NCI-H526 treated with DMSO at 0.1 percent for 48 hours (cell line): ENCODE measurements around the gene MRPL22.
A peak's percentile ranks its signal among the peaks of the same experiment; 100 is the strongest.
"Not testable (repeated sequence)": the region's sequence is repeated elsewhere in the genome, so short reads cannot be mapped to it uniquely, and the experiment has no call there.

ENCODE experiments used
- DNase-seq: peaks from one replicate; lab custom pipeline; 2025; lab: John Stamatoyannopoulos, UW

MRPL22 gene

GRCh38 chr5:154940375-154940771, 500 bp upstream of the MRPL22 start:
- no peak for DNase-seq

- no peak for DNase-seq
These were observed 2.7 kb downstream of the MRPL22 start for GRCh38 chr5:154943527-154943926.

DNA sequence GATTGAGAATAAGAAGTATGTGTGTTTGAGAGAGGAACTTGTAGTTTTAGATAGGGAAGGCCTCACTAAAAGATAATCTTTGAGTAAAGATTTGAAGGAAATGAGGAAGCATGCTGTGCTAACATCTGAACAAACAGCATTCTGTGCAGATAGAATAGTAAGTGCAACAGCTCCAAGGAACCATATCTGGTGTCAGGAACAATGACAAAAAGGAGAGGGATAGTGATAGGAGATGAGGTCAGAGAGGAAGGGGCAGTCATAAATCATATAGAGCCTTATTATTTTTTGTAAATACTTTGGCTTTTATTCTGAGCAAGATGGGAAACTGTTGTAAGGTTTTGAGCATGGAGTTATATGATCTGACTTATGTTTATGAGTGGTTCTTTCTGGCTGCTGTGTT, 3.8 kb downstream of the MRPL22 start:
- no peak for DNase-seq

- DNase-seq: peak; percentile 24
These were observed 4.9 kb downstream of the MRPL22 start for GRCh38 chr5:154945695-154946301.

GRCh38 chr5:154947778-154948177, 6.9 kb downstream of the MRPL22 start:
- DNase-seq: no peak

GRCh38 chr5:154948313-154948712, 7.4 kb downstream of the MRPL22 start:
- DNase-seq: no peak

- no peak for DNase-seq
These were observed 8.9 kb downstream of the MRPL22 start for GRCh38 chr5:154949781-154950180.

DNA sequence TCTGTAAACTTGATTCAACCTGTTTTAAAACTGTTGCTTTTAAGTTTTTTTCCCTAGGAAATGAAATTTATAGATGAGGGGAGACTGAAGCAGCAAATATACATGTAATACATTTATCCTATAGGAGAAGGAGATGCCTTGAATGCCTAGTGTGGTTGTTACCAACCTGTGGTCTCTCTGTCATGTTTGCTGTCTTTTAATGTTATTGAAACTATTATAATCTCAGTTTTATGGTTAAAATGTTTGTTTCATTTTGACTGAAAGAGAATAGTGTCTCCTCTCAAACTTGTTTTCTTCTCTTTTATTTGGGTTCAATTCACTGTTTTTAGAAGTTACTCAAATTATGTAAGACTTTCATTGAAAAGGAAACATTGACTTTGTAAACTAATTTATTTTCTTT, 15.8 kb downstream of the MRPL22 start:
- DNase-seq: no peak

DNA sequence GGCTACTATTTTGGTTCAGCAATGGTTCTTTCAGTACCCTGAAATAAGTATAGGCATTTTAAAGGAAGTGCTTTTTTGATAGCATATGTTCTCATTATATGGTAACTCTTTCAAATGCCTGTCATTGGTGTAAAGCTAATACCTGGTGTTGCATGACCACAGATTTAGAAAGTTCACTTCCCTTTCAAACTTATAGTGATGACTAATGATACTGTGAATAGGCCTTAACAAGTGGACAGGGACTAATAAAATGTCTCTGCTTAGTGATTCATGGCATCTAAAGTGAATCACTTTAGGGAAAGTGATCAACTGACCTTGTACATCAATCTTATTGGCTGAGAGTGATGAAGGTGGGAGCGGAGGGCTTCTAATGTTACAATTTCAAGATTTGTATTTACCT, 21.6 kb downstream of the MRPL22 start:
- no peak for DNase-seq

GRCh38 chr5:154966081-154966841, 25.4 kb downstream of the MRPL22 start:
- no peak for DNase-seq

GRCh38 chr5:154966874-154967273, 26.0 kb downstream of the MRPL22 start:
- no peak for DNase-seq

- DNase-seq: no peak
These were observed 26.6 kb downstream of the MRPL22 start for GRCh38 chr5:154967421-154968024.

DNA sequence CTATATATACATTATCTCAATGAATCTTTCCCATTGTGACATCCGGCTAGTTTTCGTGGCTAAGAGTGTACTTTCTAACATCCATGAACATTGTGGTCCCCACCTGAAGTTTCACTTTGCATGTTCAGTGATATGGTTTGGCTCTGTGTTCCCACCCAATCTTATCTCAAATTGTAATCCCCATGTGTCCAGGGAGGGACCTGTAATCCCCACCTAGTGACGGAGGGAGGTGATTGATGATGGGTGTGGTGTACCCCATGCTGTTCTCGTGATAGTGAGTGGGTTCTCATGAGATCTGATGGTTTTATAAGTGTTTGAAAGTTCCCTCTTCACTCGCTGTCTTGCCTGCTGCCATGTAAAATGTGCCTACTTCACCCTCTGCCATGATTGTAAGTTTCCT, 28.1 kb downstream of the MRPL22 start:
- DNase-seq: no peak

DNA sequence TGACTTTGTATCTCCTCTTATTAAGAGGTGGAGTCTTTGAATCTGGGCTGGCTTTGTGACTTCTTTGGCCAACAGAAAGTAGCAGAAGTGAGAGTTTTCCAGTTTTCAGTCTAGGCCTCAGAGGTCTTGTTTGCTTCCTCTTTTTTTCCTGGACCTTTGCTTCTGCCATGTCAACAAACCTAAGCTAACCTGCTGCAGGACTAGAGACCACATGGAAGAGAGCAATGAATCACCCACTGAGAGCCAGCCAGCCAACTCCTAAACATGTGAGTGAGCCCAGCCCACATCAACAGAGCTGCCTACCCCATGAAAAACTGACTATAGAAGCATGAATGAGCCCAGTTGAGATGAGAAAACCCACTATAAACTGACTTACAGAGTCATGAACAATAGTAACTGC, 29.9 kb downstream of the MRPL22 start:
- no peak for DNase-seq

DNA sequence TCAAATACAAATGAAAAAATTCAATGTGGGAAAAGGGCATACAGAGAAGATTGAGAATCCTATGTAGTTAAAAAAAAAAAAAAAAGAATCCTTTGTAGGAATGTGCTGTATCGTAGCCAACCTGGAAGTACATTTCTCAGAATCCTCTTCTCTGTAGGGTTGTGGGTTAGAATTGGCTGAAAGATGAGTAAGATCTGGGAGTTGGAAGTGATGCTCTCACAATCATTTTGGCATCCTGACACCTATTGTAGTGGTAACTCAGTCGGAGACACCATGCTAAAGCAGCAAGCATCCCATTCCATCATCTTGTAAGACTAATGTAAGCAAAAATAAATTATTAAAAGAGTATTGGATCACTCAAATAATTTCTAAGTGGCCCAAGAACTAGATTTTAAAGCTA, 30.6 kb downstream of the MRPL22 start:
- no peak for DNase-seq

DNA sequence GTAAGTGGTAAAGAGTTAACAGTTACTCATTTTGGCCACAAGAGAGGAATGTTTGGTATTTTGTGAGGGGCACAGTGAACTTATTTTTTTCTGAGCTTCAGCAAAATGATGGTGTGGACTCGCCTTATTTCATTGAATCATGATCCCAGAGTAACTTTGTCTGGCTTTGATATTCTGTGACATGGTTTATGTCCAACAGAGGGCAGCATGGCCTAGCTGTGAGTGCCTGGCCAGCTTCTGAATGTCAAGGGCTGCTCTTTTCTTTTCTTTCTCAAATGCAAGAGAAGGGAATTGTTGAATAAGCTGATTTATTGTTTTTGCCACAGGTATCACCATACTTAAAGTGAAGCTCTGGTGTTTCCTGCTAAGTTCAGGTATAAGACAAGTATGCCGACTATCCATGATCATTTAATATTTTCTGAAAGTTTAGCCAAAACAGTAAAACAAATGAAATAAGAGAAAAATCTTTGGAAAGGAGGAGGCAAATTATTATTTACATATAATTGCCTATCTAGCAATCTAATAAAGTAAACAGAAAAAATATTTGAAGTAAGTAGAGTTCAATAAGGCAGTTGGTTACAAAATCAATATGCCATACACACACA, 31.7 kb downstream of the MRPL22 start:
- peak; percentile 32 for DNase-seq

DNA sequence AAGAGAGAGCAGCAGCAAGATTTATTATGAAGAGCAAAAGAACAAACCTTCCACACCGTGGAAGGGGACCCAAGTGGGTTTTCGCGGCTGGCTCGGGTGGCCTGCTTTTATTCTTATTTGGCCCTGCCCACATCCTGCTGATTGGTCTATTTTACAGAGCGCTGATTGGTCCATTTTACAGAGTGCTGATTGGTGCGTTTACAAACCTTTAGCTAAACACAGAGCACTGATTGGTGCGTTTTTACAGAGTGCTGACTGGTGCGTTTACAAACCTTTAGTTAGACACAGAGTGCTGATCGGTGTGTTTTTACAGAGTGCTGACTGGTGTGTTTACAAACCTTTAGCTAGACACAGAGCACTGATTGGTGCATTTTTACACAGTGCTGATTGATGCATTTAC, 35.2 kb downstream of the MRPL22 start:
- DNase-seq: not testable (repeated sequence)

- no peak for DNase-seq
These were observed 36.5 kb downstream of the MRPL22 start for GRCh38 chr5:154977409-154977808.

DNA sequence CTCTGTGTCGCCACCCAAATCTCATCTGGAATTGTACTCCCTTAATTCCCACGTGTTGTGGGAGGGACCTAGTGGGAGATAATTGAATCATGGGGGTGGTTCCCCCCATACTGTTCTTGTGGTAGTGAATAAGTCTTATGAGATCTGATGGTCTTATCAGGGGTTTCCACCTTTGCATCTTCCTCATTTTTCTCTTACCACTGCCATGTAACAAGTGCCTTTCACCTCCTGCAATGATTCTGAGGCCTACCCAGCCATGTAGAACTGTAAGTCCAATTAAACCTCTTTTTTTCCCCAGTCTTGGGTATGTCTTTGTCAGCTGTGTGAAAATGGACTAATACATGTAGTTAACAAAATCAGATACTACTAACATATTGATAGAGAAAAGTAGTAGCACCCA, 37.4 kb downstream of the MRPL22 start:
- not testable (repeated sequence) for DNase-seq

GRCh38 chr5:154984946-154985516, 44.2 kb downstream of the MRPL22 start:
- DNase-seq: no peak

DNA sequence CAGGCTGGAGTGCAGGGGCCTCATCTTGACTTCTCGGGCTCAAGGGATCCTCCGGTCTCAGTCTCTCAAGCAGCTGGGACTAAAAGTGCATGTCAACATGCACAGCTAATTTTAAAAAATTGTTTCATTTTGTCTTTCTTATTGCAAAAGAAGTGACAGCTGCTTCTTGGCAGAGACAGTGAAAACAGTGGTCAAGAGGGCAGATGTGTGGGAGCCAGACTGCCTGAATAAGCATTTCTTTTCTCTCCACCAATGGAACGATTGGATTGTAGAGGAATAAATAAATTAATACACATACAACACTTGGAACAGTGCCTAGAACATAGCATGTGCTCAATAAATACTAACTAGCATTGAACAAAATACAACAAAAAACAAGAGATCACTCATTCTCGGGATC, 45.3 kb downstream of the MRPL22 start:
- no peak for DNase-seq

DNA sequence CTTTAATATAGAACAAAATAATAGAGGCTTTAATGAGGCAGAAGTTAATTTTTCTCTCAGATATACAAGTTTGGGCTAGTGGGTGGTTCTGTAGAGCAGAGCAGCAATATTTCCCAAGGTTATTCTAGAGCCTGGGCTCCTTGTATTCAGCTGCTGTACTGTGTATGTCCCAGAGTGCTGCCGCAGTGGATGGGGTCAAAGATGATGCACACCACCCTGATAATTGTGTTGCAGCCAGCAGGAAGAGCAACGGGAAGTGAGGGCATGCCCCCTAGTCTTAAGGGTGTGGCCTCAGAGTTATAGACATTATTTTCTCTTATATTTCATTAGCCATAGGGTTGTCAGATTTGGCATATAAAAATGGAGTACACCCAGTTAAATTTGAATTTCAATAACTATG, 48.8 kb downstream of the MRPL22 start:
- DNase-seq: no peak

DNA sequence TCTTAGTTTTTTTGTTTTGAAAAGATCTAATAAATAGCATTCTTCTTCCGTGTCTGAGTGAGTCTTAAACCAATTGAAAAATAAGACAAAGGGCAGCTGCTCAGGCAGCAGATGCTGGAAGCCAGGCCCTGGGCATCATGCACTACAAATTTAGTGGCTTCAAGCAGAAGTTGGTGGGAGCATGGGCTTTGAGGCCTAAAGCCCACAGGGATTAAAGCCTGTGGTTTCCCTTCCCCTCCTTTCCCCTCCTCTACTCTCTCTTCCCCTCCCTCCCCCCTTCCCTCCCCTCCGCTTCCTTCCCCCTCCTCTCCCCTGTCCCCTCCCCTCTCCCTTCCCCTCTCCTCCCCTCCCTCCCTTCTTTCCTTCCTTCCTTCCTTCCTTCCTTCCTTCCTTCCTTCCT, 52.6 kb downstream of the MRPL22 start:
- DNase-seq: no peak
